ENCODE results near the gene GPR3.
"Not testable (repeated sequence)": the region's sequence is repeated elsewhere in the genome, so short reads cannot be mapped to it uniquely, and the experiment has no call there.

The GPR3 gene

GRCh38 chr1:27431601-27431940, 39.1 kb downstream of the GPR3 start:
- Mint-ChIP-seq H3K36me3 (ENCODE audit: low read depth) (peaks cover 40% of the 10 kb centered on the region), H3K27me3 (no peaks in the 10 kb centered on the region), H3K27ac (peak overlapping the region; percentile 93), H3K9me3 (no peaks in the 10 kb centered on the region), H3K4me3 (no peak overlapping the region), H3K4me1 (ENCODE audit: low read depth) (peaks cover 91% of the 10 kb centered on the region)
- DNase-seq: no peak

- peaks cover 31% of the 10 kb centered on the region for H3K36me3 Mint-ChIP-seq (ENCODE audit: low read depth)
- H3K4me1 Mint-ChIP-seq (ENCODE audit: low read depth): peaks cover 91% of the 10 kb centered on the region
- not testable (repeated sequence) for H3K9me3 Mint-ChIP-seq, DNase-seq, H3K27me3 Mint-ChIP-seq, H3K27ac Mint-ChIP-seq, H3K4me3 Mint-ChIP-seq
Measured at GRCh38 chr1:27432725-27433124, 40.3 kb downstream of the GPR3 start.

GRCh38 chr1:27433706-27434105, 41.3 kb downstream of the GPR3 start:
- Mint-ChIP-seq H3K4me3 (no peak overlapping the region), H3K27ac (peak overlapping the region; percentile 48), H3K36me3 (ENCODE audit: low read depth) (peaks cover 23% of the 10 kb centered on the region), H3K4me1 (ENCODE audit: low read depth) (peaks cover 91% of the 10 kb centered on the region), H3K27me3 (no peaks in the 10 kb centered on the region), H3K9me3 (no peaks in the 10 kb centered on the region)
- DNase-seq: no peak

- Mint-ChIP-seq H3K4me1 (ENCODE audit: low read depth) (peaks cover 88% of the 10 kb centered on the region), H3K36me3 (ENCODE audit: low read depth) (peaks cover 35% of the 10 kb centered on the region), H3K27me3 (no peaks in the 10 kb centered on the region), H3K9me3 (no peaks in the 10 kb centered on the region), H3K4me3 (peak overlapping the region; percentile 27), H3K27ac (peak overlapping the region; percentile 85)
- DNase-seq: no peak
Measured at GRCh38 chr1:27435566-27436203, 43.3 kb downstream of the GPR3 start.

- Mint-ChIP-seq H3K9me3 (no peaks in the 10 kb centered on the region), H3K4me1 (ENCODE audit: low read depth) (peaks cover 80% of the 10 kb centered on the region), H3K36me3 (ENCODE audit: low read depth) (peaks cover 39% of the 10 kb centered on the region), H3K27me3 (no peaks in the 10 kb centered on the region), H3K27ac (peak overlapping the region; percentile 85), H3K4me3 (peak overlapping the region; percentile 27)
- no peak for DNase-seq
Measured at GRCh38 chr1:27436204-27437159, 44.1 kb downstream of the GPR3 start.

- Mint-ChIP-seq H3K27me3 (no peaks in the 10 kb centered on the region), H3K9me3 (no peaks in the 10 kb centered on the region), H3K4me1 (ENCODE audit: low read depth) (peaks cover 64% of the 10 kb centered on the region), H3K27ac (peak overlapping the region; percentile 15), H3K4me3 (no peak overlapping the region), H3K36me3 (ENCODE audit: low read depth) (peaks cover 36% of the 10 kb centered on the region)
- DNase-seq: no peak
Measured at GRCh38 chr1:27438621-27439061, 46.2 kb downstream of the GPR3 start.

GRCh38 chr1:27439150-27439549, 46.7 kb downstream of the GPR3 start:
- Mint-ChIP-seq H3K4me3 (no peak overlapping the region), H3K36me3 (ENCODE audit: low read depth) (peaks cover 40% of the 10 kb centered on the region), H3K4me1 (ENCODE audit: low read depth) (peaks cover 64% of the 10 kb centered on the region), H3K9me3 (no peaks in the 10 kb centered on the region), H3K27me3 (no peaks in the 10 kb centered on the region), H3K27ac (peak overlapping the region; percentile 11)
- DNase-seq: no peak

- no peaks in the 10 kb centered on the region for H3K9me3 Mint-ChIP-seq
- H3K27me3 Mint-ChIP-seq: no peaks in the 10 kb centered on the region
- peaks cover 47% of the 10 kb centered on the region for H3K36me3 Mint-ChIP-seq (ENCODE audit: low read depth)
- peak overlapping the region; percentile 70 for H3K4me3 Mint-ChIP-seq
- peak overlapping the region; percentile 99 for H3K27ac Mint-ChIP-seq
- H3K4me1 Mint-ChIP-seq (ENCODE audit: low read depth): peaks cover 59% of the 10 kb centered on the region
- no peak for DNase-seq
Measured at GRCh38 chr1:27444632-27445031, 52.2 kb downstream of the GPR3 start.
